Neural cell (in vitro differentiated cells): ENCODE data around the gene PHLDB2. TPM values are rescaled to one million over a fixed set of nuclear protein-coding genes. Genes with fewer than 3 reads are reported as not detected.

Experiments
- H2AFZ ChIP-seq: fragments of 200-600, 300-800 bp; sonication (generic), shearing (Covaris generic); 2 replicates; pipeline ENCODE4 v1.6.0; 2014; ENCODE audit warnings: low read depth, mild to moderate bottlenecking, antibody characterized with exemption, low read length, moderate library complexity
- H3F3A ChIP-seq: fragments of 200-600 bp; shearing (Covaris generic); 2 replicates; pipeline ENCODE4 v1.6.1; 2016; ENCODE audit warnings: mild to moderate bottlenecking, moderate library complexity, mixed read lengths, antibody characterized with exemption, low read length; ENCODE audit not compliant: insufficient read depth, poor library complexity, severe bottlenecking
- H3K27ac ChIP-seq: fragments of 200-600, 300-800 bp; sonication (generic), shearing (Covaris generic); 2 replicates; pipeline ENCODE4 v1.5.1; 2014; ENCODE audit warnings: mild to moderate bottlenecking, low read length, moderate library complexity
- H3K27me3 ChIP-seq: fragments of 300-800, 200-600 bp; sonication (generic), shearing (Covaris generic); 2 replicates; pipeline ENCODE4 v1.6.0; 2014; ENCODE audit warnings: mild to moderate bottlenecking, low read depth, low read length, moderate library complexity; ENCODE audit not compliant: insufficient read depth
- H3K36me3 ChIP-seq: fragments of 300-800, 200-600 bp; sonication (generic), shearing (Covaris generic); 2 replicates; pipeline ENCODE4 v1.5.1; 2014; ENCODE audit warnings: mild to moderate bottlenecking, antibody characterized with exemption, low read length, moderate library complexity; ENCODE audit not compliant: insufficient read depth
- H3K4me2 ChIP-seq: fragments of 300-800, 200-600 bp; sonication (generic), shearing (Covaris generic); 2 replicates; pipeline ENCODE4 v1.6.0; 2014; ENCODE audit warnings: mild to moderate bottlenecking, low read length
- H3K4me3 ChIP-seq: fragments of 300-800, 200-600 bp; sonication (generic), shearing (Covaris generic); 2 replicates; pipeline ENCODE4 v1.5.1; 2014; ENCODE audit warnings: mild to moderate bottlenecking, low read length, moderate library complexity
- H3K79me2 ChIP-seq: fragments of 200-600 bp; shearing (Covaris generic); replicated peaks from 2 replicates; pipeline ENCODE4 v1.6.0; 2014; ENCODE audit warnings: mild to moderate bottlenecking, low read length, moderate library complexity; ENCODE audit not compliant: insufficient read depth
- H3K9ac ChIP-seq: fragments of 300-800, 200-600 bp; sonication (generic), shearing (Covaris generic); 2 replicates; pipeline ENCODE4 v1.6.1; 2016; ENCODE audit warnings: mild to moderate bottlenecking, low read length, mixed read lengths
- H3K9me2 ChIP-seq: fragments of 200-600 bp; shearing (Covaris generic); 2 replicates; pipeline ENCODE4 v1.6.1; 2016; ENCODE audit warnings: mild to moderate bottlenecking, low read length, mixed read lengths; ENCODE audit not compliant: insufficient read depth
- H3K9me3 ChIP-seq: fragments of 200-600, 300-800 bp; sonication (generic), shearing (Covaris generic); 2 replicates; pipeline ENCODE4 v1.6.1; 2016; ENCODE audit warnings: mild to moderate bottlenecking, mixed run types, low read length, moderate library complexity, mixed read lengths
- H4K20me1 ChIP-seq: fragments of 200-600 bp; shearing (Covaris generic); 2 replicates; pipeline ENCODE4 v1.6.1; 2016; ENCODE audit warnings: mild to moderate bottlenecking, mixed run types; ENCODE audit not compliant: insufficient read depth
- EP300 ChIP-seq: fragments of 450-650 bp; conservative IDR thresholded peaks from 2 replicates; pipeline ENCODE4 v1.6.1; 2014; ENCODE audit warnings: antibody characterized with exemption, mild to moderate bottlenecking, moderate library complexity; ENCODE audit not compliant: poor library complexity, severe bottlenecking
- EZH2 ChIP-seq: fragments of 200-600, 300-800 bp; shearing (Covaris generic), sonication (generic); IDR thresholded peaks from 2 replicates; pipeline ENCODE4 v1.6.1; 2014; ENCODE audit warnings: antibody characterized with exemption, low read length, borderline replicate concordance, mild to moderate bottlenecking; ENCODE audit not compliant: insufficient read depth, poor library complexity, severe bottlenecking
- MXI1 ChIP-seq: fragments of 450-650 bp; conservative IDR thresholded peaks from 2 replicates; pipeline ENCODE4 v1.6.1; 2014; ENCODE audit warnings: antibody characterized with exemption, mild to moderate bottlenecking; ENCODE audit not compliant: poor library complexity, severe bottlenecking
- POLR2AphosphoS5 ChIP-seq: IDR thresholded peaks from 2 replicates; pipeline ENCODE4 v1.6.1; 2012
- RAD21 ChIP-seq: fragments of 450-650 bp; conservative IDR thresholded peaks from 2 replicates; pipeline ENCODE4 v1.6.1; 2014; ENCODE audit warnings: antibody characterized with exemption, mild to moderate bottlenecking, moderate library complexity
- REST ChIP-seq: IDR thresholded peaks from 2 replicates; pipeline ENCODE4 v1.6.1; 2012; ENCODE audit warnings: borderline replicate concordance
- SMC3 ChIP-seq: fragments of 450-650 bp; conservative IDR thresholded peaks from 2 replicates; pipeline ENCODE4 v1.6.1; 2014; ENCODE audit warnings: antibody characterized with exemption, mild to moderate bottlenecking, moderate library complexity; ENCODE audit not compliant: poor library complexity
- TAF1 ChIP-seq: IDR thresholded peaks from 2 replicates; pipeline ENCODE4 v1.6.1; 2012; ENCODE audit warnings: low read depth
- polyA plus RNA-seq: library from polyadenylated mRNA; depleted of rRNA; stranded (reverse); fragments of >200 nt; gene quantifications from 2 replicates; pipeline ENCODE4 v1.2.3, GENCODE V29; 2014
- TF ChIP-seq, protein P1 (sequence below): fragments of 450-650 bp; IDR thresholded peaks from 2 replicates; pipeline ENCODE4 v1.5.1; 2014; ENCODE audit warnings: antibody characterized with exemption, mild to moderate bottlenecking, moderate library complexity; ENCODE audit not compliant: poor library complexity, severe bottlenecking

Gene PHLDB2
- polyA plus RNA-seq, 1 donor from 2014 or later: 1.4 TPM

- H3K79me2 ChIP-seq: no peaks in the 10 kb centered on the region
- no peaks in the 10 kb centered on the region for H3K27me3 ChIP-seq
- H4K20me1 ChIP-seq: no peaks in the 10 kb centered on the region
- H3K9me2 ChIP-seq: no peaks in the 10 kb centered on the region
- TF ChIP-seq SMC3 (no peak), REST (no peak), RAD21 (no peak), TAF1 (no peak), POLR2AphosphoS5 (no peak), MXI1 (no peak), EZH2 (no peak), EP300 (no peak)
- TF ChIP-seq, protein P1, sequence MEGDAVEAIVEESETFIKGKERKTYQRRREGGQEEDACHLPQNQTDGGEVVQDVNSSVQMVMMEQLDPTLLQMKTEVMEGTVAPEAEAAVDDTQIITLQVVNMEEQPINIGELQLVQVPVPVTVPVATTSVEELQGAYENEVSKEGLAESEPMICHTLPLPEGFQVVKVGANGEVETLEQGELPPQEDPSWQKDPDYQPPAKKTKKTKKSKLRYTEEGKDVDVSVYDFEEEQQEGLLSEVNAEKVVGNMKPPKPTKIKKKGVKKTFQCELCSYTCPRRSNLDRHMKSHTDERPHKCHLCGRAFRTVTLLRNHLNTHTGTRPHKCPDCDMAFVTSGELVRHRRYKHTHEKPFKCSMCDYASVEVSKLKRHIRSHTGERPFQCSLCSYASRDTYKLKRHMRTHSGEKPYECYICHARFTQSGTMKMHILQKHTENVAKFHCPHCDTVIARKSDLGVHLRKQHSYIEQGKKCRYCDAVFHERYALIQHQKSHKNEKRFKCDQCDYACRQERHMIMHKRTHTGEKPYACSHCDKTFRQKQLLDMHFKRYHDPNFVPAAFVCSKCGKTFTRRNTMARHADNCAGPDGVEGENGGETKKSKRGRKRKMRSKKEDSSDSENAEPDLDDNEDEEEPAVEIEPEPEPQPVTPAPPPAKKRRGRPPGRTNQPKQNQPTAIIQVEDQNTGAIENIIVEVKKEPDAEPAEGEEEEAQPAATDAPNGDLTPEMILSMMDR: no peak
- no peaks in the 10 kb centered on the region for H3F3A ChIP-seq
- H2AFZ ChIP-seq: no peak overlapping the region
- H3K4me2 ChIP-seq: no peak overlapping the region
- no peak overlapping the region for H3K9ac ChIP-seq
- no peak overlapping the region for H3K27ac ChIP-seq
- H3K9me3 ChIP-seq: no peaks in the 10 kb centered on the region
- no peaks in the 10 kb centered on the region for H3K36me3 ChIP-seq
- H3K4me3 ChIP-seq: no peak overlapping the region
These were observed 90.6 kb downstream of the PHLDB2 start for GRCh38 chr3:111949712-111950111.

DNA sequence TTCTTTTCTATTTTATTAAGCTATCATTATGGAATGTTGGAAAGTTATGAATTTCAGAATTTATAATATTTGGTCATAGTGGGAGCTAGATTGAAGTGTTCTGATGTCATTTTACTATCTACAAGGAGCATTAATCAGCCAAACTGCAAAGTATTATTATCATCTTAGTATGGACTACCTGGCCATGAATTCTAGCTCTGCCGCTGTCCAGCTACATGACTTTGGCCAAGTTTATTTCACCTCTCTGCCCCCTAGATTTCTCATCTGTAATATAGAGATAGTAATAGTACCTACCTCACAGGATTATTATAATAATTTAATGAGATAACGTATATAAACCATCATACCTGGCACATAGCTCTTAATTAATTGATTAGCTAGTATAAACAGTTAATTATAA, 92.0 kb downstream of the PHLDB2 start:
- TF ChIP-seq POLR2AphosphoS5 (no peak), EP300 (no peak), REST (no peak), EZH2 (no peak), RAD21 (no peak)

More for the DNA sequence above, 92.0 kb downstream of the PHLDB2 start:
- no peaks in the 10 kb centered on the region for H4K20me1 ChIP-seq
- no peaks in the 10 kb centered on the region for H3K9me2 ChIP-seq
- H3K9me3 ChIP-seq: no peaks in the 10 kb centered on the region
- H3K36me3 ChIP-seq: no peaks in the 10 kb centered on the region
- H2AFZ ChIP-seq: no peak overlapping the region
- no peaks in the 10 kb centered on the region for H3F3A ChIP-seq
- H3K9ac ChIP-seq: no peak overlapping the region
- H3K79me2 ChIP-seq: no peaks in the 10 kb centered on the region
- no peak overlapping the region for H3K27ac ChIP-seq
- no peak overlapping the region for H3K4me2 ChIP-seq
- H3K4me3 ChIP-seq: no peak overlapping the region
- H3K27me3 ChIP-seq: no peaks in the 10 kb centered on the region
